ENCODE measurements around the gene ZC3H7A.

The ZC3H7A gene

DNA sequence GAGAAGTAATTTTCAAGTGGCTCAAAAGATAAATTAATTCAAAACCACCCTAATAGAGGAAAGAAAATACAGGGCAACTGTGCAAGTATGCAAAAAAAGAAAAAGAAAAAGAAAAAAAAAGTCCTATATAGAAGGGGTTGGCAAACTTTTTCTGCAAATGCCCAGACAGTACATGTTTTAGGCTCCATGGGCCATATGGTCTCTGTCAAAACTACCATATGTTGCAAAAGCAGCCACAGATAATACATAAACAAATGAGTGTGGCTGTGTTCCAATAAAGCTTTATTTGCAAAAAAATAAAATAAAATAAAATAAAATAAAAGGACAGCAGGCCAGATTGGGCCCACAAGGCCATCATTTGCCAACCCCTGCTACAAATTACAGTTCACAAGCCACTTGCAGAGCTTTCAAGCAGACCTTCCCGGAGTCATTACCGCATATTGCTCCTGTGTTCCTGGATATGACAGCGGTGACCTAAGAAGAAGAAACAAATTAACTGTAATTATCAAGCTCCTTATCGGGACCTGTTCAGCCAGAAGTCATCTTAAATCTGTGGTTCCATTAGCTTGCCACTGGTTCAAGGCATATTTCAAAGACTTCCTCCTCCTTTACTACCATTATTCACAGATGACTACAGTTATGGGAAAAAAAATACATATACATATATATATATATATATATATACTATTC lies 15.9 kb downstream of the ZC3H7A start:
- H3K27ac ChIP-seq (ENCODE audit: low read depth in 2 of 2, low read length in 2 of 2) = no peak overlapping the region

DNA sequence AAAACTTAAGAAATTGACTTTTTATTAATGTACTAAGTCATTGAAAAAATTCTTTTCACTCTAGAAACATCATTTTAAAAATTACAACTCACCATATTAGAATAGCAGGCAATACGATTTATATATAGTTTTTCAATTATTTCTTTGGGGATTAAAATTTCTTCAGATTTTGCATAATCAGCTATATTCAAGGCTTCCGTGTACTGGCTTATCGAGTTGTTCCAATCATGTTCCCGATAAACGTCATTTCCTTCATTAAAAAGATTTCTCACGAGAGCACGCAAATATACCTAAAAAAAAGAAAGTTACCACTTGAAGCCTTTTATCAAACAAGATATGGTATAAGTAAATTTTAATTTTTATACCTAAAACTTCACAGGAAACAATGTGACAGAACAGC lies 18.0 kb downstream of the ZC3H7A start:
- H3K4me1 ChIP-seq (ENCODE audit: control insufficient read depth in 2 of 2, insufficient read depth in 2 of 2, low read length in 2 of 2) = peaks cover 15 to 18% of the 10 kb centered on the region in 2 donors
- H3K9ac ChIP-seq (ENCODE audit: low read depth in 1 of 2, low read length in 2 of 2) = no peak overlapping the region
- no peak overlapping the region for H3K27ac ChIP-seq (ENCODE audit: low read depth in 2 of 2, low read length in 2 of 2)
- H3K9me3 ChIP-seq (ENCODE audit: control insufficient read depth in 2 of 2, low read length in 2 of 2) = no peaks in the 10 kb centered on the region
- H3K36me3 ChIP-seq (ENCODE audit: control insufficient read depth in 2 of 2, insufficient read depth in 2 of 2, low read length in 2 of 2) = peaks cover 23 to 28% of the 10 kb centered on the region in 2 donors
- no peak overlapping the region for H3K4me3 ChIP-seq (ENCODE audit: low read length in 2 of 2)
- H3K27me3 ChIP-seq (ENCODE audit: control insufficient read depth in 2 of 2, insufficient read depth in 2 of 2, low read length in 2 of 2) = no peaks in the 10 kb centered on the region

More for the DNA sequence above, 15.9 kb downstream of the ZC3H7A start:
- Histone ChIP-seq H3K9me3 (ENCODE audit: control insufficient read depth in 2 of 2, low read length in 2 of 2) (no peaks in the 10 kb centered on the region), H3K27me3 (ENCODE audit: control insufficient read depth in 2 of 2, insufficient read depth in 2 of 2, low read length in 2 of 2) (no peaks in the 10 kb centered on the region), H3K4me3 (ENCODE audit: low read length in 2 of 2) (no peak overlapping the region), H3K9ac (ENCODE audit: low read depth in 1 of 2, low read length in 2 of 2) (peak overlapping the region in 1 of 2 donors; percentile 6), H3K4me1 (ENCODE audit: control insufficient read depth in 2 of 2, insufficient read depth in 2 of 2, low read length in 2 of 2) (peaks cover 15 to 21% of the 10 kb centered on the region in 2 donors), H3K36me3 (ENCODE audit: control insufficient read depth in 2 of 2, insufficient read depth in 2 of 2, low read length in 2 of 2) (peaks cover 12% of the 10 kb centered on the region in 2 donors)

DNA sequence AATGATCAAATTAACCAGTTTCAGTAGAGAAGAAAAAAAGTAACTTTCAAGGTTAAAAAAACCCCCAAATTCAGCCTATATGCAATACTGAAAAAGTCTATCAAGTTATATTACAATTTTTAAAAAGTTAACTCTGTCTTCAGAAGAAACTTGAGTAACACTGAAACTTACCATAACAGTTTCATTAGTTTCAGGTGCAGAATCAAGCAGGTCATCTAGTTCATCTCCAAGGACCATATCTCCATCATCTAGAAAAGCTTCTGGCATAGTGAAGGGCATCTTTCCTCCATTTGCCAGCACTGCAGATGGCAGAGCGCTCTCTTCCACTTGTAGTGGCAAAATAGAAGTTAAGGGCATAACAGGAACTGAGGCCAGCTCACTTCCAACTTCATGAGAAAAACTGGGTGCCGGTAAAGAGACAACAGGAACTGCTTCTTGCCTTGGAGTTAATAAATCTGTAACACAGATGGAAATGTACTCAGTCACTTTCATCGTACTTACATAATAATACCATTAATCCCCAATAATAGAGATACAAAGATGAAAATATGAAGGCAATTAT lies 22.9 kb downstream of the ZC3H7A start:
- H3K4me3 ChIP-seq (ENCODE audit: low read length in 2 of 2) = no peak overlapping the region
- no peak overlapping the region for H3K27ac ChIP-seq (ENCODE audit: low read depth in 2 of 2, low read length in 2 of 2)
- H3K4me1 ChIP-seq (ENCODE audit: control insufficient read depth in 2 of 2, insufficient read depth in 2 of 2, low read length in 2 of 2) = no peaks in the 10 kb centered on the region
- H3K36me3 ChIP-seq (ENCODE audit: control insufficient read depth in 2 of 2, insufficient read depth in 2 of 2, low read length in 2 of 2) = peaks cover 48 to 55% of the 10 kb centered on the region in 2 donors
- H3K27me3 ChIP-seq (ENCODE audit: control insufficient read depth in 2 of 2, insufficient read depth in 2 of 2, low read length in 2 of 2) = no peaks in the 10 kb centered on the region
- no peaks in the 10 kb centered on the region for H3K9me3 ChIP-seq (ENCODE audit: control insufficient read depth in 2 of 2, low read length in 2 of 2)
- H3K9ac ChIP-seq (ENCODE audit: low read depth in 1 of 2, low read length in 2 of 2) = no peak overlapping the region

DNA sequence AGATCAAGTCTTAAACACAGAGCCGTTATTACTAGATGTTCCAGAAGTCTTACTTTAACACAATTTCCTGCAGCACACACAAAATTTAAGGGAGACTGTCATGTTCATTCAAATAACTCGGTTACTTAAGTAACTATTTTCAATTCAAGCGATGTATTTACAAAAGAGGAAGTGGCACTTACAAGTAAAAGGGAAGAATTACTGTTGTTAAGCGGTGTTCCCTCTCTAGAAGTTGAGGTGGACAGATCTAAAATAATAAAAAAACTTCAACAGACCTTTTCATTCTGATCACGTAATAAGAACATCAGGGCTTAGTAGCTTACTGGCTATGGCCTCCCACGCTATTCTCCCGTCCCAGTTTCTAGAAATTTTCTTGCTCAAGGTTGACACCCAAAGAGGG lies 28.2 kb downstream of the ZC3H7A start:
- Histone ChIP-seq H3K9ac (ENCODE audit: low read depth in 1 of 2, low read length in 2 of 2) (peak overlapping the region in 1 of 2 donors; percentile 6), H3K9me3 (ENCODE audit: control insufficient read depth in 2 of 2, low read length in 2 of 2) (no peaks in the 10 kb centered on the region), H3K27ac (ENCODE audit: low read depth in 2 of 2, low read length in 2 of 2) (no peak overlapping the region), H3K36me3 (ENCODE audit: control insufficient read depth in 2 of 2, insufficient read depth in 2 of 2, low read length in 2 of 2) (peaks cover 59 to 68% of the 10 kb centered on the region in 2 donors), H3K4me1 (ENCODE audit: control insufficient read depth in 2 of 2, insufficient read depth in 2 of 2, low read length in 2 of 2) (no peaks in the 10 kb centered on the region), H3K27me3 (ENCODE audit: control insufficient read depth in 2 of 2, insufficient read depth in 2 of 2, low read length in 2 of 2) (no peaks in the 10 kb centered on the region), H3K4me3 (ENCODE audit: low read length in 2 of 2) (no peak overlapping the region)

DNA sequence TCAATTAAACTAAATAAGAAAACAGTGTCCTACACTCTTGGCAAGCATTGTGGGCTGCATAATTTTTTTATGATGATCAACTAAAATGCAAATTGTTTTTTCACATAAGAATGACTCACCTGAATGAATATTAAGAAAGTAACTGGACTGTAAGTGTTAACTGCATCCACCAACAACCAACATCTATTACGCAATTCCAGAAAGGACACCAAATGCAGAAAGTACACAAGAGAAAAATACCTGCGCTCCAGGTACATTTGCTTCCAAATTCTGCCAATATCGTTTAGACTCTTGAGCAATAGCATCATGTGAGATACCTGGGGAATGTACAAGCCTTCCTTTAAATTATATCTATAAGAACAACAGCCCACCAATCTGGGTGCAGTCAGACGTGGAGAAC lies 34.6 kb downstream of the ZC3H7A start:
- Histone ChIP-seq H3K27me3 (ENCODE audit: control insufficient read depth in 2 of 2, insufficient read depth in 2 of 2, low read length in 2 of 2) (no peaks in the 10 kb centered on the region), H3K36me3 (ENCODE audit: control insufficient read depth in 2 of 2, insufficient read depth in 2 of 2, low read length in 2 of 2) (peaks cover 42 to 62% of the 10 kb centered on the region in 2 donors), H3K9me3 (ENCODE audit: control insufficient read depth in 2 of 2, low read length in 2 of 2) (no peaks in the 10 kb centered on the region), H3K9ac (ENCODE audit: low read depth in 1 of 2, low read length in 2 of 2) (no peak overlapping the region), H3K27ac (ENCODE audit: low read depth in 2 of 2, low read length in 2 of 2) (no peak overlapping the region), H3K4me1 (ENCODE audit: control insufficient read depth in 2 of 2, insufficient read depth in 2 of 2, low read length in 2 of 2) (peaks cover 16 to 19% of the 10 kb centered on the region in 2 donors), H3K4me3 (ENCODE audit: low read length in 2 of 2) (no peak overlapping the region)

DNA sequence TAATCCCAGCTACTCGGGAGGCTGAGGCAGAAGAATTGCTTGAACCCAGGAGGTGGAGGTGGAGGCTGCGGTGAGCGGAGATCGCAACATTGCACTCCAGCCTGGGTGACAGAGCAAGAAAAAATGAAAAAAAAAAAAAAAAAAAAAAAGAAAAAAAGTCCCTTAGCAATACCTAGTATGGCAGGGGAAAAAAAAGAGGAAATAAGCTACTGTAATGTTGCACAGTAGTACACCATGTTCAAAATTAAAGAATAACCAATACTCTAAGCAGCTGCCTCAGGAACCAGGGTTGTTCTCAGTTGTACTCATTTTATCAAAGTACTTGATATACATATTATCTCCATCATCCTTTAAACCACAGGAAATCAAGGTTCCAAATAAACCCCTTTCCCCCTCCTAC lies 37.1 kb downstream of the ZC3H7A start:
- Histone ChIP-seq H3K4me1 (ENCODE audit: control insufficient read depth in 2 of 2, insufficient read depth in 2 of 2, low read length in 2 of 2) (peaks cover 19 to 22% of the 10 kb centered on the region in 2 donors), H3K36me3 (ENCODE audit: control insufficient read depth in 2 of 2, insufficient read depth in 2 of 2, low read length in 2 of 2) (peaks cover 37 to 59% of the 10 kb centered on the region in 2 donors), H3K9ac (ENCODE audit: low read depth in 1 of 2, low read length in 2 of 2) (no peak overlapping the region), H3K4me3 (ENCODE audit: low read length in 2 of 2) (no peak overlapping the region), H3K9me3 (ENCODE audit: control insufficient read depth in 2 of 2, low read length in 2 of 2) (no peaks in the 10 kb centered on the region), H3K27me3 (ENCODE audit: control insufficient read depth in 2 of 2, insufficient read depth in 2 of 2, low read length in 2 of 2) (no peaks in the 10 kb centered on the region), H3K27ac (ENCODE audit: low read depth in 2 of 2, low read length in 2 of 2) (no peak overlapping the region)

DNA sequence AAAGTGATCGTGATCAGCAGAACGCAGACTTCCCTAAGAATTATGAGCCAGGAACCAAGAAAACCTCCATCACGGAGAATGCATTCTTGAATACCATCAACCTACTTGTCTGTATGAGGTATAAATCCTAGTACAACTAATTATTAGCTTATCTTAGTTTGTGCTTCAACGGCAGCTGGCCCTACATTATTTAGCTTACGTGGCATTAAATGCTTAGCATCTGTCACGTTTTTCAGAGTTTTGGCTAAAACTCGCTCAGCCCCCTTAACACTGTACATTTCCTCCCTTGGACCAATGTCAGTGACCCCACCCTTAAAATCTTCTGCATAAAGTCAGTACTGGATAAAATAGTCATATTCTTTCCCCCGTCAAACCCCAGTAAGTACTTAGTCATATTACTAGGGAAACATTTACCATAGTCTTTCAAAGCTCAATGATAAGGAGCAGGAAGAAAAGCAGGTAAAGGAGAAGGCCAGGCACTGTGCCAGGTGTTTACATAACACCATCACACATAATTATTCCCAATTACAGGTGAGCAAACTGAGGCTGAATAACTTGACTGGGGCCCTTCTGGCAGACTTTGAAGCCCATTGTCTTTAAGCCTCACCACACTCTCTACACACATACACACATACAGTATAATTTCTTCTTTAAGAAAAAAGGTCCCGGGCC lies 37.8 kb downstream of the ZC3H7A start:
- Histone ChIP-seq H3K9ac (ENCODE audit: low read depth in 1 of 2, low read length in 2 of 2) (peak overlapping the region in 1 of 2 donors; percentile 39), H3K4me1 (ENCODE audit: control insufficient read depth in 2 of 2, insufficient read depth in 2 of 2, low read length in 2 of 2) (peaks cover 19 to 24% of the 10 kb centered on the region in 2 donors), H3K27ac (ENCODE audit: low read depth in 2 of 2, low read length in 2 of 2) (peak overlapping the region in 1 of 2 donors; percentile 21), H3K27me3 (ENCODE audit: control insufficient read depth in 2 of 2, insufficient read depth in 2 of 2, low read length in 2 of 2) (no peaks in the 10 kb centered on the region), H3K4me3 (ENCODE audit: low read length in 2 of 2) (no peak overlapping the region), H3K9me3 (ENCODE audit: control insufficient read depth in 2 of 2, low read length in 2 of 2) (no peaks in the 10 kb centered on the region), H3K36me3 (ENCODE audit: control insufficient read depth in 2 of 2, insufficient read depth in 2 of 2, low read length in 2 of 2) (peaks cover 37 to 53% of the 10 kb centered on the region in 2 donors)

DNA sequence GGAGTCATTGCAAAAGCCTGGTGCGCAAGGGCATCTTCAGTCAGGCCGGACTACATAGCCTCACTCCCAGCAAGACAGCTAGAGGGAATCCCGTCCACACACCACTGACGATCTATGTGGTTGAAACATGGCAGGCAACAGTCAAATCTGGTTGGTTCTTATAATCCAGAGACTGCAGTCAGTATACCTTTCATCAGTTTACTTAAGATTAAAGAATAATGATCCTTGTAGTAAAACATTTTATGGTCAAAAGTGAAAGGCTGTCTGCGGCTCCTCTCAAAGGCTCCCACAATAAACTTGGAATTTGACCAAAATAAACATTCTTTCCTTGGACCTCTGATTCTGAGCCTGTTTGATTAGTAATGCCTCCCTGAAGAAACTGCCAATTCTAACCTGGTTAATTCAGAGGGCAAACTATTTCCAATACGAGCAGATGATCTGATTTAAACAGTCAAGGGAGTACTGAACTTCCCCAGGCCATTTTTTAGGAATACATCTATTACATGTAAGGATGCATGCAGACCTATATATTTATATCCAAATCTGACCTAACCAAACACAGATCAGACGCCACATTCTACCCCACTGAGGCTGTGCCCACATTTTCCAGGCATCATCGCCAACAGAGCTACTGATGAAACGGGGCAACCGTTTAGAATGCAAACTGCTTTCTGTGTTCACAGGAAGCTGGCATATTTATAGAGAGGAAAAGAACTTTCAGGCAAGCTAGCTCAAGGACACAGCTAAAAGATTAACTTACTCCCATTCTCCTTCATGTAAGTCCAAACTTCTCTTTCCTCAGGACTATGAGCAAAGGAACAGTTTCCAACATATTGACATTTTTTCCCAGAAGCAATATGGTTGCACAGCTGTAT lies 39.1 kb downstream of the ZC3H7A start:
- Histone ChIP-seq H3K9me3 (ENCODE audit: control insufficient read depth in 2 of 2, low read length in 2 of 2) (no peaks in the 10 kb centered on the region), H3K36me3 (ENCODE audit: control insufficient read depth in 2 of 2, insufficient read depth in 2 of 2, low read length in 2 of 2) (peaks cover 34 to 57% of the 10 kb centered on the region in 2 donors), H3K9ac (ENCODE audit: low read depth in 1 of 2, low read length in 2 of 2) (peak overlapping the region in 1 of 2 donors; percentile 41), H3K4me1 (ENCODE audit: control insufficient read depth in 2 of 2, insufficient read depth in 2 of 2, low read length in 2 of 2) (peaks cover 19 to 30% of the 10 kb centered on the region in 2 donors), H3K27me3 (ENCODE audit: control insufficient read depth in 2 of 2, insufficient read depth in 2 of 2, low read length in 2 of 2) (no peaks in the 10 kb centered on the region), H3K27ac (ENCODE audit: low read depth in 2 of 2, low read length in 2 of 2) (peak overlapping the region; percentile 38 to 45), H3K4me3 (ENCODE audit: low read length in 2 of 2) (peak overlapping the region; percentile 13 to 27)

DNA sequence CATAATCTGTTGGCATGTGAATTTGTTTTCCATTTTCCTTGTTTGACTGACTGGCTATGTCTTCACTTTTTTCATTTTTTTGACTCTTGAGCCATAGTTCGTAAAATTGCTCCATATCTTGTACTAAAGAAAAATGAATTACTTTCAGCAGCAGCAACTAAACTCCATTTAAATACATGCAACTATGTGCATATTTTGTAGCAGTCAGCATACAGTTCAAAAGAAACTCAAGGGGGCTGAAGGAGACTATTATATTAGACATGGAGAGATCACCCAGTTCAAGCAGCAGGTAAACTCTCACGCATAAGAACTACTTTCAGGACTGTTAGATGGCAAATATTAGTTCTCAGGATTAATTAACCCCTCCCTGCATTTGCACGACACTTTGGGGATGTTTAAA lies 40.8 kb downstream of the ZC3H7A start:
- peaks cover 37 to 52% of the 10 kb centered on the region in 2 donors for H3K36me3 ChIP-seq (ENCODE audit: control insufficient read depth in 2 of 2, insufficient read depth in 2 of 2, low read length in 2 of 2)

More for the DNA sequence above, 40.8 kb downstream of the ZC3H7A start:
- Histone ChIP-seq H3K4me1 (ENCODE audit: control insufficient read depth in 2 of 2, insufficient read depth in 2 of 2, low read length in 2 of 2) (peaks cover 19 to 37% of the 10 kb centered on the region in 2 donors), H3K27me3 (ENCODE audit: control insufficient read depth in 2 of 2, insufficient read depth in 2 of 2, low read length in 2 of 2) (no peaks in the 10 kb centered on the region), H3K27ac (ENCODE audit: low read depth in 2 of 2, low read length in 2 of 2) (no peak overlapping the region), H3K9me3 (ENCODE audit: control insufficient read depth in 2 of 2, low read length in 2 of 2) (no peaks in the 10 kb centered on the region), H3K9ac (ENCODE audit: low read depth in 1 of 2, low read length in 2 of 2) (no peak overlapping the region), H3K4me3 (ENCODE audit: low read length in 2 of 2) (no peak overlapping the region)

Data from mucosa of rectum (tissue), 2 donors.